SU-DHL-6 (cell line): ENCODE results near the gene MUC20.

ENCODE experiments used
- EZH2phosphoT487 ChIP-seq: fragments of 200-600 bp; sonication (generic), shearing (Covaris generic); conservative IDR thresholded peaks from 2 replicates; pipeline ENCODE4 v1.6.1; 2018; ENCODE audit warnings: mild to moderate bottlenecking, antibody characterized with exemption, low read length, moderate library complexity, mixed read lengths
- TF ChIP-seq, protein P1 (sequence below): fragments of 200-600 bp; sonication (generic); IDR thresholded peaks from one replicate; pipeline ENCODE4 v1.5.1; 2017; ENCODE audit warnings: antibody characterized with exemption, mild to moderate bottlenecking, low read length, moderate library complexity; ENCODE audit not compliant: insufficient read depth, poor library complexity, severe bottlenecking

DNA sequence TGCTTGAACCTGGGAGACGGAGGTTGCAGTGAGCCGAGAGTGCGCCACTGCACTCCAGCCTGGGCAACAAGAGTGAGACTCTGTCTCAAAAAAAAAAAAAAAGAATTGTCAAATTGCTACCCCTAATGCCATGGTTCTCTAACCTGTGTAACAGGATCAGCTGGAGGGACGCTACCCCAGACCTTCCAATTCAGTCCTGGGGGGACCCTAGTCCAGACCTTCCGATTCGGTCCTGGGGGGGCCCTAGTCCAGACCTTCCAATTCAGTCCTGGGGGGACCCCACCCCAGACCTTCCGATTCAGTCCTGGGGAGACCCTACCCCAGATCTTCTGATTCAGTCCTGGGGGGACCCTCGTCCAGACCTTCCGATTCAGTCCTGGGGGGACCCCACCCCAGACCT lies 29.8 kb upstream of the MUC20 start:
- TF ChIP-seq, protein P1, sequence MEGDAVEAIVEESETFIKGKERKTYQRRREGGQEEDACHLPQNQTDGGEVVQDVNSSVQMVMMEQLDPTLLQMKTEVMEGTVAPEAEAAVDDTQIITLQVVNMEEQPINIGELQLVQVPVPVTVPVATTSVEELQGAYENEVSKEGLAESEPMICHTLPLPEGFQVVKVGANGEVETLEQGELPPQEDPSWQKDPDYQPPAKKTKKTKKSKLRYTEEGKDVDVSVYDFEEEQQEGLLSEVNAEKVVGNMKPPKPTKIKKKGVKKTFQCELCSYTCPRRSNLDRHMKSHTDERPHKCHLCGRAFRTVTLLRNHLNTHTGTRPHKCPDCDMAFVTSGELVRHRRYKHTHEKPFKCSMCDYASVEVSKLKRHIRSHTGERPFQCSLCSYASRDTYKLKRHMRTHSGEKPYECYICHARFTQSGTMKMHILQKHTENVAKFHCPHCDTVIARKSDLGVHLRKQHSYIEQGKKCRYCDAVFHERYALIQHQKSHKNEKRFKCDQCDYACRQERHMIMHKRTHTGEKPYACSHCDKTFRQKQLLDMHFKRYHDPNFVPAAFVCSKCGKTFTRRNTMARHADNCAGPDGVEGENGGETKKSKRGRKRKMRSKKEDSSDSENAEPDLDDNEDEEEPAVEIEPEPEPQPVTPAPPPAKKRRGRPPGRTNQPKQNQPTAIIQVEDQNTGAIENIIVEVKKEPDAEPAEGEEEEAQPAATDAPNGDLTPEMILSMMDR = no peak
- TF ChIP-seq EZH2phosphoT487 = no peak
